HUDEP-2 (cell line): ENCODE measurements around the gene TACC2.
"Not testable (repeated sequence)": the region's sequence is repeated elsewhere in the genome, so short reads cannot be mapped to it uniquely, and the experiment has no call there.

Source experiments
- DNase-seq, 76 experiments: peaks; one replicate each; lab custom pipeline; 2025; ENCODE audit not compliant: unreplicated experiment in 76 of 76; lab: John Stamatoyannopoulos, UW

Gene TACC2

DNA sequence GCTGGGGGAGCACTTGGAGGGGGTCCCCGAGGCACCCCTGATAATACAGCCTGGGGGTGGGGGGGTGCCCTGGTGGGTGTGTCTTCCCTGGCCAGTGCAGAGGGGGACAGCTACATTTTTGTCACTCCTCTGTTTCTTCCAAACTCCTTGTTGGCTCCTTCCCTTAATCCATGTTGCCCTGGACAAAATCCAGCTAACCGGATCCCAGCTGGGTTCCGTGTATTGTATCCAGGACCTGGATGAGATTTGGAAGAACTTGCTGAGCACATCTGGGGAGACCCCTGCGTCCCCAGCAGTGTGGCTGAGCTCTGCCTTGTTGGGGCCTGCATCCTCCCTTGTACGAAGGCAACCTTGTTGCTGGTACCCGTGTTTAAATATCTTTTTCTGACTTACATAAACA is 195.3 kb downstream of the TACC2 start:
- DNase-seq = no peak

DNA sequence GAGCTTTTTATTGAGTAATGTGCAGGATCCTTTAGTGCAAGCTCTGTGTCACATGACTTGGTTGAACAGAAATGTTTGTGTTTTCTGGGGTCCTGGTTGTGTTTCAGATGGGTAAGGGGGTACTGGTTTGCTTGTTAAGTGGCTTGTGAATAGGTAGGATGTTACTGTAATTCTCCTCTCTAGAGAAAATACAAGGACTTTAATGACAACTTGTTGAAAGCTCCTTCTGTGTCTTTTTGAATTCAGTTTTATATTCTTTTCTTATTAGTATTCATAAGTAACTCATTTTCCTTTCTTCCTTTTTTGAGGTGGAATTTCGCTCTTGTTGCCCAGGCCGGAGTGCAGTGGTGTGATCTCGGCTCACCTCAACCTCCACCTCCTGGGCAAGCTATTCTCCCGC is 196.7 kb downstream of the TACC2 start:
- no peak for DNase-seq

DNA sequence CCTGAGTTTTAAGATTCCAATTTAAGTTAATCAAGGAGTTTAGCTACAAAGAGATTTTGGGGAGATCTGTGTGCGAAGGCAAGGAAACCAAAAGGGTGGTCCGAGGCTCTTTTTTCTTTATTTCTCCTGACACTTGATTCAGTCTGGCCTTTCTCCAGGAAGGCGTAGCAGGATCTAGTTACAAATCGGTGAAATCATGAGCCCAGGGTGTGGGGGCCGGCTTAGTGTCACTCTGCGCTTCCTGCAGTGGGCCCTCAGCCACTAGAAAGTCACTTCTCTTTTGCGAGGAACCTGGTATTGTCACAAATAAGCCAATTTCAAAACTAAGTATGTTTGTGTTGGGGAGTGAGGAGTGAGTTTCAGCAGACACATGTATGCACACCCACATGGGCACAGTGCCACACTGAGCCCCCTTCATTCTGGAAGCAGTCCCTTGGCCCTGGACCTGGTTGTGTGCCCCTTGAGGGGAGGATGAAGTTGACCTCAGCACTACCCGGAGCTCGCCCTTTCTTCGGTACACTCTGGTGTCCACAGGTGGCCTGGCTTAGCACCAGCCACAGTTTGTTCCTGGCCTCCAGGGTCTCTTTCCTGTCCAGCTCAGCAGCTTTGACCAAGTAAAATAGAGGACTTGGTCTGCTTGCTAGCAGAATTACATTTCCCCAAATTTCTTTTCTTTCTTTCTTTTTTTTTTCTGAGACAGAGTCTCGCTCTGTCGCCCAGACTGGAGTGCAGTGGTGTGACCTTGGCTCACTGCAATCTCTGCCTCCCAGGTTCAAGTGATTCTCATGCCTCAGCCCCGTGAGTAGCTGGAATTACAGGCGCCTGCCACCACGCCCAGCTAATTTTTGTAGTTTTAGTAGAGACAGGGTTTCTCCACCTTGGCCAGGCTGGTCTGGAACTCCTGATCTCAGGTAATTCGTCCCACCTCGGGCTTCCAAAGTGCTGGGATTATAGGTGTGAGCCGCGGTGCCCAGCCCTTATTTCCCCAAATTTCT is 198.2 kb downstream of the TACC2 start:
- DNase-seq = no peak

DNA sequence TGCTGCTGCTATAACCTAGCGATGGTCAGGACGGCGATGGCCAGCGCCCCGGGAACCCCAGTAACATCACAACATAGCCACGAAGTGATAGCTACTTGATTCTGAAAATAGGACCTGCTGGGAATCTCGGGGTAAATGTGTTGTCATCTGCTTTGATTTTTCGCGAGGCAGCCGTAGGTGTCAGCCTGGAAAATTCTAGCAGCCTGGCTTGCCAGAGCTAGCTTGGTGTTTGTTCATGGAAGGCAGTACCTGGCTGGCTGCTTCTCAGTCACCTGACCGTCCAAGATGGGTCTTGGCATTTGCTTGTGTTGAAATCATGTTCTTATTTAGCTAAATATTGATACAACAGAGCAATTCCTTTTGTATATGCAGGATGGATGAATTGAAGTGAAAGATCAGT is 199.7 kb downstream of the TACC2 start:
- no peak for DNase-seq

DNA sequence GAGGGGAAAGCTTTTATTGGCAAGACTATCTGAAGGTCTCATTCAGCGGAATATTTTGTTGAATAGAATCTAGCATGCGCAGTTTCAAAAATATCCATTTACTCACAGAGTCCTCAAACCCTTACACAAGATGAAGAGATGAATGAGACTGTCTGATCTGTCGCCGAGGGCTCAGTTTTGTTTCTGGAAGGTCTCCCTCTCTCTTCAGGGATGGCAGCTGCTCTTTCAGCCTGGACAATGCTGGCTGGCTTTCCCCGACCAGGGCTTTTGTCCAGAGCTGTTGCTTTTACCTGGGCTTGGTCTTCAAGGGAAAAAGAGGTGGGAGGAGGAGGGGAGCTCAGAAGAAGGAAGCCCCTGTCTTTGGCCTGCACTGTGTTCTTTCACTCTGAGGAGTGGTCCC is 200.2 kb downstream of the TACC2 start:
- no peak for DNase-seq

DNA sequence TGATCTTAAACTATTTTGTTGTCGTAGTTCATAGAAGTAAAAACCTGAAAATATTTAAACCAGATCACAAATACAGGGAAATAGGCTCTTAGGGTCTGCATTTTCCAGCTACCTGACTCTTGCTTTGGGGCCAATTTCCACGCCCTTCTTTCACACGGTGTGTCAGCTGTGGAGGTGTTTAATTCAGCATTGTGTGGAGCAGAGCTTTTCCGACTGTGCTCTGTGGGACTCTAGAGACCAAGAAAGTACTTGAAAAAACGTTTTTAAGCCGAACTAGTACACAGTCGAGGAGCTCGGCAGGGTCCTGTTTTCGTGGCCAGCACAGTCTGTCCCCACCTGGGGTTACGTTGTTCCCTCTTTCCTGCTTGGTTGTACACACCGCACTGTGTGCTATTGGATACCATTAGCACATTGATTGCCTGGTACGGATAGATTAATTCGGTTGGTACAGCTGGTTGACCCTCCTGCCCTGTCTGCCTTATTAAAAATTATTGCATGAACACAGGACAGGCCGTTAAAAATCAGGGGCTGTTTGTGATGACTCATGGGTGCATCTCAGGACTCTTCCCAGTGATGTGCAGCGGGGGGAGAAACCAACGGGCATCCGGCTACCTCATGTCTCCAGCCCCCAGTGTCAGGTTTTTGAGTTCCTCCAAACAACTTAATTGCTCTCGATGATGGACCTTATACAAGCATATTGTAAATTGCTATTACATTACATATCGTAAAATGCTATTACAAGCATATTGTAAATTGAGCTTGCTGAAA is 201.4 kb downstream of the TACC2 start:
- no peak for DNase-seq

DNA sequence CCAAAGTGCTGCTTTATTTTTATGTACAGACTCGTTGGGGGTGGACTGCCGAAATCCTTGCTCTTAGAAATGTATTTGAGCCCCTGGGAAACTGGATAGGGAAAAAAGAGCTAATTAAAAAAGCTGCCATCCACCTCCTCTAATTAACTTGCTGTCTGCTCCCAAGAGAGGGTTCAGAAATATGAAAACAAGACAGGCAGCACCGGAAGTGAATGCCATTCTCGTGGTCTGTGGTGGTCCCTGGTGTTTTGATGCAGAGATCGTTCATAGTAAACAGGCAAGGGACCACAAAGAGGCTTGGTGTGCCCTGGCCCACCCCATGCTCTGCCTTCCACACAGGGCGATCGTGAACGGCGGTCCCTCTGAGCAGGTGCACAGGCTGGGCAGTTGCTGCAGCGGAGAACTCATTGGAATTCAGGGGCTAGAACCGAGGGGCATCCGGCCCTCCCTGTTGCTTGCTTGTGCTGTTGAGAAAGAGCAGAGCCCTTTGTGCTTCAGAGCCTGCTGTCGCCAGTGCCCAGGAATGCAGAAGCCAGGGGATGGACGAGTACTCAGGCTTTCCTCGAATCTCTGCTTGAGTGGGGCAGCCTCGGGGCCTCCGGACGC is 203.1 kb downstream of the TACC2 start:
- DNase-seq = no peak

DNA sequence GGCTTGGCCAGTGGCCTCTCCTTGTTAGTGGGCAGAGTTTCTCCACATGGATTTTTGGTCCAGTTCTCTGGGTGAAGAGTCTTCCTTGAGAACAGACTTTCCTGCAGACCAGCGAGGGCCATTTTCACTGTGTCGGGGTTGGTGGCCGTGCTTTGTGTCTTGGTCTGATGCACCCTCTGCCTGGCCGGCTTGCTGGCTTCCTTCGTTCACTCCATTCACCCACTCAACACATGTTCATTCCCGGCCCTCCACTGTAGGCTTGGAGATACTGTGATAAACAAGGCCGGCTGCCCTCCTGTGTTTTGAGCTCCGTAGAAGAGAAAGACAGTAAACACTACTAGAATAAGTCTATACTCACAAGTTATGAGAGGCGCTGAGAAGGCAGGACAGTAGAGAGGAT is 205.3 kb downstream of the TACC2 start:
- no peak for DNase-seq

DNA sequence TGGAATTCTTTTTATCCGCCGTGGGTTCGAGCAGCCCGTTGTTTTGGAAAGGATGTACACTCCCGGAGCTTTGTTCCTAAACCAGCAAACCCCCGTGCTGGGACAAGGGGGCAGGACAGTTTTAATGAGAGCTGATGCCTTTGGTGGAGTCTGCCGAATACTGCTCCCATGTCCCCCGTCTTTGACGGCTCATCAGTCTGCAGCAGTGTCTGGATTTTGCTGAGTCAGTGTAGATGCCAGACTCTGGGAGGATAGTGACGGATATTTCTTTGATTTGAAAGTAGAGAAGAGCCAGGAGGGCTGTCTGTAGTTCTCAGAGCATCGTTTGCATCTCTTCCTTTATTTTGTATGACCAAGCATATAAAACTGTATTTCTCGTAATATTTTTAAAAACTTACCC is 207.3 kb downstream of the TACC2 start:
- no peak for DNase-seq

DNA sequence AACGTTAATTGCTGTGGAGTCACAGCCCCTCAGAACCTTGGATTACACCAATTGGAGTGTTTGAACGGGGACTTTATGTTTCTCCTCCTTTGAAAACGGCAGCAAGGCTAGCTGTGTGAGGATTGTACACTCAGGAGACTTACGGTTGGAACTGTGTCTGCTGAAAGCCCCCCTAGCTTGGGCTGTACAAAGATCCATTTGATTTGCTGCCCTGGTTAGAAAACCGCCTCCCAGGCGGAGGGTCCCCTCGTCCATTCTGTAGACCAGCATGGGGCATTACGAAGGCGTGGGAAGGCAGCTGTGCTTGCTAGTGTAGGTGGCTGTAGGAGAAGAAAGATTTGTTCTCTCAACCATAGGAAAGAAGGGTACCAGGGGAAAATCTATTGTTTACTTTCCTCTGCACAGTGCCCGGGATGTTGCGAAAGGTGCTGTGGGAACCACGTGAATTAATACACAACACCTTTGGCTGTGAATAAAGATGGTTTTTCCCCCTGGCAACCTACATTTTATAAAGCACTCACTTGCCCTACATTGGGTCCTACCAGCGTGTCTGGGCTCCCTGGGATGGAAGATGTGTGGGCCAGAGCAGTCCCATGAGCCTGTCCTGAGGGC is 208.8 kb downstream of the TACC2 start:
- no peak for DNase-seq

DNA sequence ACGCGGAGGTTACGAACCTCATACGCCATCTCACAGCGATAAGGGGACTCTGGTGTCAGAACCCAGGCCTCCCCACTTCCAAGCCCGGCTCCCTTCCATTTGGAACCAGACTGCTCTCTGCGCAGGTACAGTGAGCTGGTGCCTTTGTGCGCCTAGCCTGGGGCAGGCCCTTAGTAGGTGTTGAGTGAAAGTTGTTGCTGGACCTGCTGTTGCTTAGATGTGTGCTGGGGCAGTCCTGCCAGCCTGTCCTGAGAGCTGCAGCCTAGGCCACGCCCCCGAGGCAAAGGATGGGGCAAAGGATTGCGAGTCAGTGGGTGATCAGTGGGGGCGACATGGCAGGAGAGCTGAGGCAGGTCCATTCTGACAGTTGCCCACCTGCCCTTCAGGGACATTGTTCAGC is 209.7 kb downstream of the TACC2 start:
- DNase-seq = no peak

DNA sequence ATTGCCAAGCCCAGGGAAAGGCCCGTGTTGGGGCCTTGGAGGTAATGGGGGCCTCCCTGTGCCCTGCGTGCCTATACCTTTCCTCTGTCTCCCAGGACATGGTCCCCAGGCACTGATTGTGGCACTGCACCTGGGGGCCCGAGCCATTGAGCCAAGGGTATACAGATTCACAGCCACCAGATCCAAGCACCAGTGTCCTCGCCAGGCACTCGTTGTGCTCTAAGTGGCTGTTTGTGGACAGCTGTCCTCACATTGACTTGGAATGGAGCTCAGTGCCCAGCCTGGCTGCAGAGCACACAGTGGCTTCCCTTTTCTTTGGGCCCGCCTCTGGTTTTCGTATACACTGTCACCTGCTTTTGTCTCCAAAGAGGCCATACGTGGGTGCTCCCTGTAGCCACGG is 210.1 kb downstream of the TACC2 start:
- no peak for DNase-seq

DNA sequence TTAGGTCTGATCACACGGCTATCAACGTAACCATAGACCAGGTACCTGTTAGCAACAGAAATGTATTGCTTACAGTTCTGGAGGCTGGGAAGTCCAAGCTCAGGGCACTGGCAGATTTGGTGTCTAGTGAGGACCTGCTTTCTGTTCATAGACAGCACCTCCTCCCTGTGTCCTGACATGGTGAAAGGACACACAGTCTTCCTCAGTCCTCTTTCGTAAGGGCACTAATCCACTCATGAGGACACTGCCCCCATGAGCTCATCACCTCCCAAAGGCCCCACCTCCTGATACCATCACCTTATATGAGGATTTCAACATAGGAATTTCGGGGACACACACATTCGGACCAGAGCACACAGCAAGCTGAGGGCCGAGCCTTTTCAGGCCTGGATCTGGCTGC is 210.7 kb downstream of the TACC2 start:
- DNase-seq = no peak

DNA sequence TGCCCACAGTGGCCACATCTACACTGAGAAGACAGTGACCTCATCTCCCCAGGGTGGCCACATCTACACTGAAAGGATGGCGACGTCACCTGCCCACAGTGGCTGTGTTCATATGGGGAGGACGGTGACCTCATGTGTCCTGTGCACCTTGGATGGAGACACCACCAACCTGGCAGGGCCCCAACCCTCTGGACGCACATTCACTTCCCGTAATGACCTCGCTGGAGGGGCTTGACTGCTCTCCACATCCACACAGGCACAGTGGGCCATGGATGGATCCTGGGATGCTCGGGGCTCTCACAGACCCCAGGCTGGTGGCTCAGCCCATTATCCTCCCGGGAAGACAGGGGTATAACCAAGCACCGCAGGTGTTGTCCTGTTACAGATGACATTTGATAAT is 212.4 kb downstream of the TACC2 start:
- DNase-seq = no peak

DNA sequence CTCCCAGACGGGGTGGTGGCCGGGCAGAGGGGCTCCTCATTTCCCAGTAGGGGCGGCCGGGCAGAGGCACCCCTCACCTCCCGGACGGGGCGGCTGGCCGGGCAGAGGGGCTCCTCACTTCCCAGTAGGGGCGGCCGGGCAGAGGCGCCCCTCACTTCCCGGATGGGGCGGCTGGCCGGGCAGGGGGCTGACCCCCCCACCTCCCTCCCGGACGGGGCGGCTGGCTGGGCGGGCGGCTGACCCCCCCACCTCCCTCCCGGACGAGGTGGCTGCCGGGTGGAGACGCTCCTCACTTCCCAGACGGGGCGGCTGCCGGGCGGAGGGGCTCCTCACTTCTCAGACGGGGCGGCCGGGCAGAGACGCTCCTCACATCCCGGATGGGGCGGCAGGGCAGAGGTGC is 214.2 kb downstream of the TACC2 start:
- not testable (repeated sequence) for DNase-seq

DNA sequence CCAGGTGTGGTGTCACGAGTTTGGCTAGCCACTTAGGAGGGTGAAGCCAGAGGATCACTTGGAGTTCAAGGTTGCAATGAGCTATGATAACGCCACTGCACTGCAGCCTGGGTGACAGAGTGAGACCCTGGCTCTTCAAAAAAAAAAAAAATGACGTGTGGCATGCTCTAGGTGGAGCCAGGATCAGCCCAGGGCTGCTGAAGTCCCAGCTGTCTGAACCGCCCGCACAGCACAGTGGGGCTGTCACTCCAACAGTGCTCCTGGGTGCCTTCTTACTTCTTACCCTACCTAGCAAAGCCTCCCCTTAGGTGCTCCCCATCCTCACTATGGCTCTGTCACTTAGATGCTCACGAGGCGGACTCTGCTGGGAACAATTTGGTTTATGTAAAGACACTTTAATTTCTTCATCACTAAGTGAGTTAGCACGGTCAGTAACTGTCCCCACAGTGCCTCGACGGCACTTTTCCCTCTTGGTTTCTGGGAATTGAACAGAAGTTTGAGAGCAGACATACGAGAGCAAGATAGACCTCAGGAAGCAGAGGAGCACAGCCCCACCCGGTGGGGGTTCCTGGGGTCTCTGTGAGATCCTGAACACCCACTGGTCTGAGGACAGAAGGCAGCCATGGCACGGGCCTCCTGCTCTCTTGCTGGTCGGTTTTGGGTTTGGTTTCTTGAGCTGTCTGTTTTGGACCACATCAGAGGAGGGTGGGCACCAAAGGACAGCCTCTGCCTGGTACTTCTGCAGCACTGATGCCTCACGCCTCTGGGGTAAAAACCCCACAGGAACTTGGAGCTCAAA is 215.9 kb downstream of the TACC2 start:
- no peak for DNase-seq

DNA sequence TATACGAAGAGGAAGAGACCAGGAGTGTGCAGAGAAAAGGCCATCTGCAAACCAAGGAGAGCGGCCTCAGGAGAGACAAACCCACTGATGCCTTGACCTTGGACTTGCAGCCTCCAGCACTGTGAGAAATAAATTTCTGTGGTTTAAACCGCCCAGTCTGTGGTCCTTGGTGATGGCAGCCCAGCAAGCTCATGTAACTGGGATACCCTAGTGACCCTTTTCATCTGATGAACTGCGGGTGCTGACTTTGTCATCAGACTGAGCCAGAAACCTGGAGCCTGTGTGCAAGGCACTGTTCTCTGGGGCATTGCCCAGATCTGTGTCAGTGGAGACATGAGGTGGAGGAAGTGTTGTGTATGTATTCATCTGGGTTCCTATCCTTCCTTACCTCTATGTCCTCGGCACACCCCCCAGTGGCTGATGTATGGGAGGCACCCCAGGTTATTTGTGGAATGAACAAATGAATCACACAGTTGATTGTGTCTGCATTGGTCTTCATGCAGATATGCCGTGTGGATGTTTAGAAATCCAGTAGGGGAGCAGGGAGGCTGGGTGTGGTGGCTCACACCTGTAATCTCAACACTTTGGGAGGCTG is 217.6 kb downstream of the TACC2 start:
- DNase-seq = no peak

DNA sequence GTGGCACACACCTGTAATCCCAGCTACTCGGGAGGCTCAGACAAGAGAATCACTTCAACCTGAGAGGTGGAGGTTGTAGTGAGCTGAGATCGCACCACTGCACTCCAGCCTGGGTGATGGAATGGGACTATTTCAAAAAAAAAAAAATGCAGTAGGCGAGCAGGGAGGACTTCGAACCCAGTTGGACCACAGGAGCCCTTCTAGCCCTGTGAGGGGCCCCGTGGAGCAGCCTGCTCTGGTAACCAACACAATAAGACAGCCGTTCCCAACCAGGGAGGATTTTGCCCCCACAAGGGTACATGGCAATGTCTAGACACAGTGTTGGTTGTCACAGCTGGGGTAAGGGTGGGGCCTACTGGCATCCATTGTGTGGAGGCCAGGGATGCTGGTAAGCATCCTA is 218.2 kb downstream of the TACC2 start:
- no peak for DNase-seq

DNA sequence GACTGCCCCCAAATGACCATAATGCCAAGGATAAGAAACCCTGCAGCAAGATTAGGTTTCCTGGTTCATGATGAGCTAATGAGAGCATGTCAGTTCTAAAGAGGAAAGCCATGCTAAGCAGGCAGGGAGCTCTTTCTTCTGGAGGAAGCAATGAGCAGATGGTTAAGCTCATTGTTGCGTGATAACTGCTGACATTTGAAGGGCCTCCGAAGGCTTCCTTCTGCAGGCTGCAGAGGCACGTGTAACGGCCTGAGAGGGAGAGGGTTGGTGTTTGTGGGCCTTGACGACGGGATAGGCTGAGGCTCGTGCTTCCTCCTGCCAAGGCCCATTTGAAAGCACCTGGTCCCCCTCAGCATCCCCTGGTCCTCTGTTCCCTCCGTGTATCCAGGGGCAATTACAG is 218.6 kb downstream of the TACC2 start:
- DNase-seq = no peak
